T1000 (cell line): ENCODE results near the gene NOL3.

Experiments
- DNase-seq: peaks from one replicate; lab custom pipeline; 2025; ENCODE audit warnings: mixed read lengths; lab: John Stamatoyannopoulos, UW

Gene NOL3

GRCh38 chr16:67206838-67207248, 36.5 kb downstream of the NOL3 start:
- DNase-seq = peak; percentile 62

- peak; percentile 45 for DNase-seq
Measured at GRCh38 chr16:67207249-67208091, 37.1 kb downstream of the NOL3 start.

GRCh38 chr16:67208154-67208896, 38.0 kb downstream of the NOL3 start:
- no peak for DNase-seq

- no peak for DNase-seq
Measured at GRCh38 chr16:67209565-67209964, 39.2 kb downstream of the NOL3 start.

GRCh38 chr16:67210069-67210937, 40.0 kb downstream of the NOL3 start:
- no peak for DNase-seq

GRCh38 chr16:67211674-67212073, 41.3 kb downstream of the NOL3 start:
- no peak for DNase-seq

GRCh38 chr16:67212766-67213165, 42.4 kb downstream of the NOL3 start:
- no peak for DNase-seq

GRCh38 chr16:67213197-67214019, 43.1 kb downstream of the NOL3 start:
- DNase-seq = no peak

- DNase-seq = no peak
Measured at GRCh38 chr16:67215706-67216105, 45.4 kb downstream of the NOL3 start.

GRCh38 chr16:67216612-67217490, 46.5 kb downstream of the NOL3 start:
- DNase-seq = no peak

- no peak for DNase-seq
Measured at GRCh38 chr16:67223992-67224391, 53.7 kb downstream of the NOL3 start.
